ENCODE results near the gene PTPRD.

The PTPRD gene

GRCh38 chr9:8390571-8390970 is 2222.2 kb downstream of the PTPRD start:
- DNase-seq: no peak

DNA sequence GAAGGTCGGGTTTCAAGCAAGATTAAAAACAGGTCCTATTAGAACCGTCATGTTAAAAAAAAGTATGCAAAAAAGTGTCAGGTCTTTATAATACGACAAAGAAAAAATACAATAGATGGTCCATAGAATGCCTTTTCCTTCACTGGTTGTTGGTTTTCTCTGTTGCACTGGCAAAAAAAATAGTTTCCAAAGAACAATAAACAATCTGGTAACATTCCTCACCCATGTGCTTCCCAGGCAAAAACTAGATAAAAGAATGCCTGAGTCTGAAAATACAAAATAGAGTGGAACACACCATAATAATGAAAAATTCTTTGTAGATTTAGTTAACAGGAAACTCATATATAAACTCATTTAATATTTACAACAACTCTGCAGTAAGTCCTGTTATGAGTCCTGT is 2223.3 kb downstream of the PTPRD start:
- no peak for DNase-seq

DNA sequence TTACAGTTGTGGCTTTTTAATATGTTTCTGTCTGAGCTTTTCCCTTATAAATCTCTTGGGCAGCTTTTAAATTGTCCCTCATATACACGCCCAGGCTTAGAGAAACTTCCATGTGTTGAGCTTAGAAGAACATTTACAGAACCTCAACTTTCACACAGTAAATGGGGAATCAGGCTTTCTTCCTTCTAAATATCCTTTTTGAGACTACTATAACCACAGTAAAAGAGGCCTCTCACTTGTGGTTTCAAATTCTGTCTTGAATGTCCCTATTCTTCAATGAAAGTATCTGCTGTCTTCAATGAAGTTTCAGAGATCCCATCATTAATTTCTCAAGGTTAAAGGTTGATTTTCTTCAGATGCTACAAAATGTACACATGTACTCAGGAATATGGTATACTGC is 2224.7 kb downstream of the PTPRD start:
- DNase-seq: no peak

DNA sequence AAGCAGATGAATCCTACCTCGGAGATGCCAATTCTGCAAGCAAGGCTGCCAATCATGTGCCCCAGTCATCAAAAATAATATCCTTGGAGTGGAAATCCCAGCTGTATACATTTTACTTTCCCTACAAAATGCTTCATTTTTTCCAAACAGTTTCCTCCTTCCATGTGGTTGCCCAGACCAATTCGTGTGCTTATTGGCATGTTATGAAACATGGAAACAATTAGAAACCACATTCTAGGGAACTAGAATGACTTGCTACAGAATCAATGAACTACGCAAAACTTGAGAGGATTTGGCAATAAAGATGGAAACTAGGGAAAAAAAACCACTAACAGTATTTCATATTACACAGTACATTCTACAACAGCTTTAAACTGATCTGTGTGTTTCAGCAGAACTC is 2228.7 kb downstream of the PTPRD start:
- DNase-seq: no peak

DNA sequence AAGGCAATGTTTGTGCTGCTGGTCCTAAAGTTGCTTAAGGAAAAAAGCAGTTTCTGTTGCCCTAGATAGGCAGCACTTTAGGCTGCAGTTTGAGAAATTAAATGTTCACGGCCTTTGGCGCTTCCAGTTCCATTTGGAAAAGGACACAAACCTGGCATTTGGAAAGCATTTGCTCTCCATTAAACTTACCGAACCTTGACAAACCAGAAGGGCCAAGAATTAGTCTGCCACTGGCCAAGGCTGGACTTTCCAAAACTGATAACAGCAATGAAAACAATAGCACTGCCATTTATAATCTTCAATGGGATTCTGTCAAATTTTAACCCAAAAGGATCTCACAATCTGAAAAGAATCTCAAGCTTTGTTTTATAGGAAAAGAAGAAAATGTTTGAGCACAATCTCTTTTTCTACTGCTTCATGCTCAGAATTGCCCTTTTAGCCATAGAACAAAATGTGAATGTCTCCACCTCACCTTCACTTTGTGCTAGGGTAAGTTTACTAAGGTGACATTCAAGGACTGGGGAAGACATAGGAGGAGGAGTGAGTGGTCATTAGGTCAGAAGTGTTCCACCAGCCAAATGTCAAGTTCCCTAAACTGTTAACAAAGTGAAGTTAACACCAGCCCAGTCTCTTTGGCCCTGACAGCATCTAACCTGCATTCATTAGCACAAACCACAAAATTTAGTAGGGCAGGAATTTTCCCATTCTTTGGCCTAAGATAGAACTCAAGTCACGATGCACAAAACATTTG is 2229.8 kb downstream of the PTPRD start:
- no peak for DNase-seq

DNA sequence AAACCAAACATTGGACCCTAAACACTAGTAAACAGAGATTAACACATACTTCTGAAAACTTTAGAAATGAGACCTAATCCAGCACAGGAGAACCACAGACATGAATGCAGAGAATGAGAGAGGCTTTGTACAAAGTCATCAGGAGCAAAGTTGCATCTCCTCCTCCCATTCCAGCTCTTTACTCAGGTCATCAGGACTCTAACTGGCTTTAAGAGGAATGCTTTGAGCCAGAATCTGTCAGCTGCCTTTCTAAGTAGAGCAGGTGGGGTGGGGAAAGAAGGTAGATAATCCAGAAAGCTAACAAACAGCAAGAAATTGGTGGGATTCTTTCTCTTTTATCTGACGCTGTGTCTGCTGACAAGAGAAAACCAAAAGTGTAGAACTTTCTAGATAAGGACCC is 2230.5 kb downstream of the PTPRD start:
- no peak for DNase-seq

DNA sequence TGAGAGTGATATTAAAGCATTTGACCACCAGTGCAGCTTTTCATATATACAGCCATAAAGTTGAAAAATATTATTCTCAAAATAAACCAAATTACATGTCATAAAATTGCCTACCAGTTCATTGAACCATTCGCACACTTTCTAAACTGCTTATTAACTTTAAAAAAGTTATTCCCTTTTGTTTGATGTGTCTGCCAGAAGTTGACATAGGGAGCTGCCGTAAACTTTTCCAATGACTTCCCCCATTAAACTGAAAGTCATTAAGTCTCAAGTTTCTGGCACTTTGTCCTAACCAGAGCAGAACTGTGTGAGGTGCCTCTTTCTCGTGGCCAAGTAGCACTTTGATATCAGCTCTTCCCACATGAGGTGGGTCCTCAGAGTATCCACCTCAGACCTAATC is 2231.2 kb downstream of the PTPRD start:
- no peak for DNase-seq

- DNase-seq: no peak
Measured at GRCh38 chr9:8374471-8374870, 2238.3 kb downstream of the PTPRD start.

- DNase-seq: no peak
Measured at GRCh38 chr9:8371686-8372085, 2241.1 kb downstream of the PTPRD start.

DNA sequence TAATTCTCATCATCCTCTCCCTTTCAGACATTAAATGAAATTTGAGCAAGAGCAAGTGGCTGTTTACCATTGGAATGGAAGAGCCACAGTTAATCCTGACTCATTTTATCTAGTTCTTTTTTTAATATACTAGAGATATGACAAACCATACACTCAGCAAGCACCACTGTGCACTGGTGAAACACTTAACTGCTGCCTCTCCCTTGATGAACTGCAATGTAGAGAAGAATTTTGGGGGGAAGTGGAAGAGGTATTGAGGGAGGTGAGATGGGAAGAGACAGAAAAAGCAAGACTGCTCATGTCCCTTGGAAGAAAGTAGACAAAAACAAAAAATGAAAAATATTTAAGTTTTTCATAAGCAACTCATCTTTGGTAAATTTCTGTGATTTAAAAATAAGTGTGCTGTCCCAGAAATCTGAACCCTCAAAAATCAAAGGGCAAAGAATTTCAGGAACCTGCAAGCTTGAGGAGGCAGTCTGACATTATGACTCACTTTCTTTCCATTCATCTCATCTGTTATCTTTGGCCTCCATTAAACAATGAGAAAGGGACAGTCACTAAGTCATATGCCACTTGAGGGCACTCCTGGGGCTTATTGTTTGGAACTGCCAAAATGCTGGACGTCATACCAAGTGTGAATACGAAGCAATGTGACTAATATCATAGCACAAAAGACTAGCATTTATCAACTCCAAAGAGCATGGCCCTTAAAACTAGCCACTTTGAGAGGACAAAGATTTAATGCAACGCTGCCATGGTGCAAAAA is 2246.5 kb downstream of the PTPRD start:
- DNase-seq: no peak

DNA sequence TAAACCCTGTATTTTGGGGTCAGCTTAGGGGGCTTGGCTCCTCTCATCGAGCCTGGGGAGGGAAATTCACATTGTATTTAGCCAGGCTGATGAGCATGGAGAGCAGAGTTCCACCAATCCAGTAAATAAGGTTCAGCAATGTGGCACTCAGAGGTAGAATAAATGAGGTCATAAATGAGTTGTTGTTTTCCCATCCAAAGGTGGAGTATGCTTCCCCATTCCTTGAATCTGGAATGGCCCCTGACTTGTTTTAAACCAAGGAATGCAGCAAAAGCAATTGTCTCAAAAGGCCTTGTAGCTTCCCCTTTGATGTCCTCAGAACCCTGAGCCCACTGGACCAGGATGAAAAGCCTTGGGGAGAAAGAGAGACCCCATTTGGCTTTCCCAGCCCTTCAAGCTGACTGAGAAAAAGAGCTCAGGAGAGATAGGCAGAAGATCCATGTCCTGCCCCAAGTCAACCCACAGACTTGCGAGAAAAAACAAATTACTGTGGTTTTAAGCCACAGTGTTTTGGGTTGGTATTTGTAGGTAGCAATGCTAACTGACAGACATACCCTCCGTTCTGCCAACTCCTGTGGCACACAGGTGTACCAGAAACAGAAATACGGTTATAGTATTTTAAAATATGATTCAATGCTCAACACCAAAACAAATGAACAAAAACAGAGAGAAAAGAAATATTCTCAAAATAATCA is 2247.2 kb downstream of the PTPRD start:
- no peak for DNase-seq

DNA sequence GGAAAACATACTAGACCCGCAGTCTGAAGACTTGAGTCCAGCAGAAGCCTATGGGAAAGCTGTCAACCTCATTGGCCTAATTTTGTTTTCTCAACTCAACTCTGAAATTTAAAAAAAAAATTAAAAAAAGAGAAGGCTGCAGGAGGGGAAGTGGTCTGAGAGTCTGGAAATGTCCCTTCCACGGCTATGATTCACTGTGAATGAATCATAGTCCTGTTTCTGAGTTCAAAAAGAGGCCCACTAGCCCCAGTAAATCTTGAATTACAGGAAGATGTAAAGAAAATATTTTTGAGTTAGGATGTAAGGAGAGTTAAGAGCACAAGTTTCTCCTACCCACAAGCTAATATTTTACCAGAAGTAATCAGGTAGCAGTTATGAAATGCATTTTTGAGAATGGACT is 2247.8 kb downstream of the PTPRD start:
- no peak for DNase-seq

- no peak for DNase-seq
Measured at GRCh38 chr9:8364026-8364752, 2248.6 kb downstream of the PTPRD start.

GRCh38 chr9:8362250-8362649 is 2250.6 kb downstream of the PTPRD start:
- DNase-seq: no peak

DNA sequence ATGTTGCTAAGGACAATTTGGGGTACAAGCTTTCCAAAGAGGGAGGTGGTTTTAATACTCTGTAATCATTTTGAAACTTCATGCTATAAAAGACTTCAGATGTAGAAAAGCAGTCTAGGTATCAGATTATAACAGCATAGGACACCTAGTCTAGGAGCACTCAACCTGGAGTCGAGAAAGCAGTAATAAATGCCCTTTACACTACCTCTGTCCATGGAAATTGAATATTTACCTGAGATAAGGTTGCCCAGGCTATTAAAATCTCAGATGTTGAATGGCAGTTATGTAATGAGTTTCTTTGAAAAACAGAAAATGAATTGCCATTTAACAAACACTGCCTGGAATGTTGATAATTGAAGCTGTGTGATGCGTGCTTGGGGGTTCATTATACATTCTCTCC is 2251.4 kb downstream of the PTPRD start:
- DNase-seq: no peak

DNA sequence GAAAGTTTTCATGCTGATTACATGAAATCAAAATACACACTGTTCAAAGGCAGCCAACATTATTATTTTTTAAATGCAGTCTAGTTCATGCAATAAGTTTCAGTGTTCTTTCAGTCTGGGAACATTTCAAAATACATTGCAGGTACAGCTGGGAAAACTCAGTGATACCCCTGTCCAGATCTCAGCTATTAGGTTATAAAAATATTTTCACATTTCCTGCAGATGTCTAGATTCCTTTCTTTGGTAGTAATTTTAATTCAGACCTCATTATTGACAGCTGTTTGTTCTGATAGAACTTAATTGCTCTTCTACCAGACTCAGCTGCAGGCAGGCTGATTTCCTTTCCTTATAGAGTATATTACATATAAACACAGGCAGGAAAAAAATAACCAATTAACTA is 2256.4 kb downstream of the PTPRD start:
- DNase-seq: no peak

- no peak for DNase-seq
Measured at GRCh38 chr9:8351436-8351835, 2261.4 kb downstream of the PTPRD start.

DNA sequence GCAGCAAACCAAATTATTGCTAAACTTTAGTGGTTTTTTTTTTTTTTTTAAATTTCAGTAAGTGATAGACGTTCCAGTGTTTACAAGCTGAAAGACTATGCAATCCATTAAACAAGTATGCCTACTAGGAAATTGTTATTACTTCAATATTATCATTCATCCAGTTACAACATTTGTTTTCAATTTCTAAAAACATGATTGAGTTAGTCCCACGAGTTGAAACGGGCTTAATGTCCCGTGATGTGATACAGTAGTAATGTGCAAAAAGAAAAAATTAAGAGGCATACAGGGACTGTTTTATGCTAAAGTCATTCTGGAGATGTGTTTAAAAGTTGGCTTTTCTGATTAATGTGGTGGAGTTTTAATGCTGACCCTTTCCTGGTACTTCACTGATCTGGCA is 2262.9 kb downstream of the PTPRD start:
- DNase-seq: no peak

- DNase-seq: no peak
Measured at GRCh38 chr9:8349376-8349775, 2263.4 kb downstream of the PTPRD start.

DNA sequence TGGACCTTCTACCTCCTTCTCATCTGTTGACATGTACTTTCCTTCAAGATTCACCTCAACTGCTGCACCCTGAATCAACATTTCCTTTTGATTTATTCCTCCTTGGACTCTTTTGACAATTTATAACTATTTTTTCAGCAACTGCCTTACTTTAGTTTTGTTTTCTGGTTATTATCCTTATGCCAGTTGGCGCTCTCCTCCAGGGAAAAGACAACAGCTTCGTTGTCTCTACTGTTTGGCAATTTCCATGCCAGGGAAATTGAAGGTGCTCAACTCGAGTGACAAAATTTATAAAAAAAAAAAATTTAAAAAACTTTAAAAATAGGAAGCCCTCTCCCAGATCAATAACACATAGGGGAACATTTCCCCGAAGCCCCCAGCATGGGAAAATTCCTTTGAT is 2264.0 kb downstream of the PTPRD start:
- no peak for DNase-seq

DNA sequence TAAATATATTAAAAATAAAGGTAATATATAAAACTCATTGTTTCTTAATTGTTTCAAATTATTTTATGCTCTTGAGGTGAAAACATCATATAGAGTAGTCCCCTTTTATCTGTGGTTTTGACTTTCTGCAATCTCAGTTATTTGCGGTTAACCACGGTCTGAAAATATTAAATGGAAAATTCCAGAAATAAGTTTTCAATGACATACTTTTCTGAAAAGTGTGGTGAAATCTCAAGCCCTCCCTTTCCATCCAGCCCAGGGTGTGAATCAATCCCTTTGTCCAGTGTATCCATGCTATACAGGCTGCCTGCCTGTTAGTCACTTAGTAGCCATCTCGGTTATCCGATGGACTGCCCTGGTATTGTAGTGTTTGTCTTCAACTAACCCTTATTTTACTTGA is 2266.5 kb downstream of the PTPRD start:
- no peak for DNase-seq

- DNase-seq: no peak
Measured at GRCh38 chr9:8338767-8339510, 2273.9 kb downstream of the PTPRD start.
